Sciatic nerve (tissue), 2 donors: ENCODE data around the gene NDUFS2. TPM values are rescaled to one million over a fixed set of nuclear protein-coding genes. Genes with fewer than 3 reads are reported as not detected.

Experiments used
- ATAC-seq: fragments of 200-7000 bp; cut with Tn5 transposase; one replicate; pipeline ENCODE4 v1.9.1; 2020; ENCODE audit warnings: mild to moderate bottlenecking, moderate library complexity
- DNase-seq: peaks from one replicate; pipeline ENCODE4 v3.0.0-alpha.2; 2020; ENCODE audit warnings: low spot score
- intact Hi-C: fragments of 100-400 bp; cut with DNase I; formaldehyde crosslinking; loops from one replicate; pipeline ENCODE4 v1.14.2; 2022
- microRNA-seq: library from miRNA; unstranded; fragments of <30 nt; microRNA quantifications from one replicate; pipeline ENCODE4 v1.2.0, GENCODE V29; 2020
- total RNA-seq: library from RNA; stranded (reverse); fragmentation: NEBNext Ultra II Directional; extraction: Animal tissue kit (Norgen Biotek cat#: 25700); gene quantifications from one replicate; pipeline ENCODE4 v1.2.1, GENCODE V29; 2021
- donor health status: DM: no; HTN: no; CAD: no.
- donor health status: DM: no; HTN: no; CAD: no.

Gene NDUFS2
- total RNA-seq, 1 donor from 2014 or later = 76.5 TPM

DNA sequence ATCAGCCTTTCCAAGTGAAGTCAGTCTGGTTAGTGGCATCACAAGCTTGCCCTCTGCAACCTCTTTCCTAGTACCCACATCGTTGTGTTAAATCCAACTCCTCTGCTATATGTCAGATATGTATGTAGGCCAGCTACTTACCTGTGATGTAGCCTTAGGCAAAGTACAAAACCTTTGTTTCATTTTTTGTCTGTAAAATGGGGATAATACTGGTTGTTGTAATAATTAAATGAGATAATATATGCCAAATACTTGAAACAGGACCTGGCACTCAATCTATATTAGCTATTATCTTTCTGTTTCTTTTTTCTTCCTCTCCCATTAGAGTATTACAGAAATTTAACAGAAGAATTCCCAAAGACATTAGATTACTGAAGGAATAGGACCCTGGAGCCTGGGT lies 57.6 kb downstream of the NDUFS2 start:
- intact Hi-C loops = no loop called here
- DNase-seq = no peak
- no peak for ATAC-seq

DNA sequence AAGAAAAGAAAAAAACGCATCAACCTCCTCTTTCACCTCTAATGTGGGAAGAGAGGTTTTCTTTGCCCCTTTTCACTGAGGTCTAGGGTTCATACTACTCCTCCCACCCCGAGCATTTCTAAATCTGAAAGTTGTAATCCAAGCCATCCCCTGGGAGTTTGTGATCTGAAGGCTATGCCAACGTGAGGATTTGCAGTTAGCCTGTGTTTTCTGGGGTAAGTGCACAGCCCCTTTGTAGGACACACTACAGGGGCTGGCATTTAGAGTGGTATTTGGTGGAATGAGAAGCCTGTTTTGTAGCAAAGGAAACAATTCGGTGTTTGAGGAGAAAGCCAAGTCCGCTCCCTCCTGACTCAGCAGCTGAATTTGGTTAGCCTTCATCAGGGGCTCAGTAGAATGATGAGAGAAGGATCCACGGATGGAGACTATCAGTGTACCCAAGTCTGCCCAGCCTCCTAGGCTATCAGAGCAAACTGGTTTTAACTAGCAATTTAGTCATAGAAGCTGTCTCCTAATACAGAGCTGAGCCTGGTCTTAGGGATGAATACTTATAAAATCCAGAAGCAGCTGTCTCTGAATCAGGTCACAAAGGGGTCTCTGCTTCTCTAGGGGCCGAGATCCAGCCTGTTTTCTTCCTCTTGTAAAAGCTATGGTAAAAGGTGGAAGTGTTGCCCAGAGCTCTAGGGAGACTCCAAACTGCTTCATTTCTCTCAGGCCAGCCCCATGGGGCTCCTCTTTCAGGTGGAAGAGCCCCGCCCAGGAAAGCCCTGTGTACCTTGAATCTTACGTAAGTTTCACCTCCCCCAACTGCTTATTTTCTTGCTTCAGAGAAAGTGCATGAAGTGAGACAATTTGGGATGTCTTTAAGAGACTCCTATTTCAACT lies 58.5 kb downstream of the NDUFS2 start:
- intact Hi-C loops = no loop called here
- ATAC-seq (no peak), DNase-seq (no peak)

- DNase-seq = no peak
- intact Hi-C loops = no loop called here
- ATAC-seq = no peak
These were observed 59.4 kb downstream of the NDUFS2 start for GRCh38 chr1:161261261-161262235.

Small RNA genes lying within 50 kb of the gene (microRNA-seq; reads per million reads assigned to microRNA genes)
- not detected for gene MIR5187

Other genes starting within 250 kb of the NDUFS2 start
- gene ITLN2, start 247.6 kb upstream of the NDUFS2 start, total RNA-seq = not detected
- 20.3 TPM for gene F11R, start 181.2 kb upstream of the NDUFS2 start, total RNA-seq
- 13.1 TPM for gene TSTD1, start 163.4 kb upstream of the NDUFS2 start, total RNA-seq
- gene USF1, start 156.4 kb upstream of the NDUFS2 start, total RNA-seq = 58.0 TPM
- gene ARHGAP30, start 132.5 kb upstream of the NDUFS2 start, total RNA-seq = 13.7 TPM
- 0.09 TPM for gene NECTIN4, start 112.8 kb upstream of the NDUFS2 start, total RNA-seq
- gene KLHDC9, start 104.0 kb upstream of the NDUFS2 start, total RNA-seq = 6.6 TPM
- 57.0 TPM for gene PFDN2, start 84.3 kb upstream of the NDUFS2 start, total RNA-seq
- 38.0 TPM for gene NIT1, start 84.3 kb upstream of the NDUFS2 start, total RNA-seq
- 34.3 TPM for gene DEDD, start 69.7 kb upstream of the NDUFS2 start, total RNA-seq
- 70.4 TPM for gene UFC1, start 48.4 kb upstream of the NDUFS2 start, total RNA-seq
- 23.5 TPM for gene USP21, start 42.9 kb upstream of the NDUFS2 start, total RNA-seq
- gene PPOX, start 35.9 kb upstream of the NDUFS2 start, total RNA-seq = 25.0 TPM
- 21.0 TPM for gene B4GALT3, start 24.9 kb upstream of the NDUFS2 start, total RNA-seq
- gene ADAMTS4, start 3.3 kb upstream of the NDUFS2 start, total RNA-seq = 75.9 TPM
- gene FCER1G, start 12.9 kb downstream of the NDUFS2 start, total RNA-seq = 43.9 TPM
- not detected for gene APOA2, start 21.3 kb downstream of the NDUFS2 start, total RNA-seq
- gene TOMM40L, start 23.7 kb downstream of the NDUFS2 start, total RNA-seq = 11.0 TPM
- gene NR1I3, start 35.8 kb downstream of the NDUFS2 start, total RNA-seq = not detected
- gene PCP4L1, start 56.4 kb downstream of the NDUFS2 start, total RNA-seq = 0.89 TPM
- gene MPZ, start 107.6 kb downstream of the NDUFS2 start, total RNA-seq = 4,832 TPM
- gene SDHC, start 112.0 kb downstream of the NDUFS2 start, total RNA-seq = 124 TPM
- gene CFAP126, start 165.5 kb downstream of the NDUFS2 start, total RNA-seq = 0.49 TPM